Thyroid gland (tissue), 4 donors: ENCODE measurements around the gene PPP1R13B.

ENCODE experiments used
- POLR2A ChIP-seq, 2 donors: fragments of 450-650 bp; IDR thresholded peaks; one replicate each; pipeline ENCODE4 v1.6.1; 2017; ENCODE audit warnings: antibody characterized with exemption in 2 of 2, mild to moderate bottlenecking in 2 of 2, moderate library complexity in 1 of 2
- TF ChIP-seq, protein P1 (sequence below), 6 experiments: fragments of 200-600 bp in 3 of 6; fragments of 450-650 bp in 3 of 6; sonication (generic) in 3 of 6; IDR thresholded peaks; one replicate each; pipeline ENCODE4 v1.5.1; 2016 to 2019; ENCODE audit warnings: antibody characterized with exemption in 6 of 6, mild to moderate bottlenecking in 2 of 6, inconsistent platforms in 1 of 6, moderate library complexity in 1 of 6

DNA sequence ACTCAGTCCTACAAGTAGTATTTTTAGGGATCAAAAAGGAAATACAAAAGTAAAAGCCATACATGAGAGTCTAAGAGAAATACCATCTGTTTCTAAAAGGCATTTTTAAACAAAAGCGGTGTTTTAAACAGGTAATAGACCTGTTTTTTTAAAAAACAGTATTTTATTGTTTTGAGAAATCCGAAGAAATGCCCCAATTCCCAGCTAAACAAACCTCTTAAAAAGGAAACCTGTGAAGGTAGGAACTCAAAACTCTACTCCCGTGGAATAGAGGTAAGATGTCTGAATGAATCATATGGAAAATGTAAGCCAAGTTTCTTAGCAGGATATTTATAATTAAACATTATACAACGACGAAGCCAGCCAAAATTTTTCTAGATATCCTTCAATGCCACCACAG is 2.0 kb downstream of the PPP1R13B start:
- TF ChIP-seq, protein P1, sequence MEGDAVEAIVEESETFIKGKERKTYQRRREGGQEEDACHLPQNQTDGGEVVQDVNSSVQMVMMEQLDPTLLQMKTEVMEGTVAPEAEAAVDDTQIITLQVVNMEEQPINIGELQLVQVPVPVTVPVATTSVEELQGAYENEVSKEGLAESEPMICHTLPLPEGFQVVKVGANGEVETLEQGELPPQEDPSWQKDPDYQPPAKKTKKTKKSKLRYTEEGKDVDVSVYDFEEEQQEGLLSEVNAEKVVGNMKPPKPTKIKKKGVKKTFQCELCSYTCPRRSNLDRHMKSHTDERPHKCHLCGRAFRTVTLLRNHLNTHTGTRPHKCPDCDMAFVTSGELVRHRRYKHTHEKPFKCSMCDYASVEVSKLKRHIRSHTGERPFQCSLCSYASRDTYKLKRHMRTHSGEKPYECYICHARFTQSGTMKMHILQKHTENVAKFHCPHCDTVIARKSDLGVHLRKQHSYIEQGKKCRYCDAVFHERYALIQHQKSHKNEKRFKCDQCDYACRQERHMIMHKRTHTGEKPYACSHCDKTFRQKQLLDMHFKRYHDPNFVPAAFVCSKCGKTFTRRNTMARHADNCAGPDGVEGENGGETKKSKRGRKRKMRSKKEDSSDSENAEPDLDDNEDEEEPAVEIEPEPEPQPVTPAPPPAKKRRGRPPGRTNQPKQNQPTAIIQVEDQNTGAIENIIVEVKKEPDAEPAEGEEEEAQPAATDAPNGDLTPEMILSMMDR (IDR thresholded peaks at IDR 0.05): no peak
- no peak for TF ChIP-seq POLR2A (IDR thresholded peaks at IDR 0.05)
